Stimulated activated memory B cell treated with anti-CD40 and anti-IgM and Interleukin-4, amounts not matched to agents 10 μg/mL and 1 μg/mL and 100 μg/mL, for 72 hours (primary cell): ENCODE data around the gene PTPRT.

Source experiments
- ATAC-seq: fragments of 150-1000 bp; cut with Tn5 transposase; 2 replicates; pipeline ENCODE4 v1.10.0; 2021
- H3K27ac Mint-ChIP-seq: one replicate; pipeline ENCODE4 v1.8.0; 2022; ENCODE audit warnings: mild to moderate bottlenecking, mixed read lengths
- H3K27me3 Mint-ChIP-seq: one replicate; pipeline ENCODE4 v1.8.0; 2022; ENCODE audit warnings: mixed read lengths
- H3K36me3 Mint-ChIP-seq: one replicate; pipeline ENCODE4 v1.8.0; 2022; ENCODE audit warnings: mixed read lengths
- H3K4me1 Mint-ChIP-seq: one replicate; pipeline ENCODE4 v1.8.0; 2022; ENCODE audit warnings: mixed read lengths
- H3K4me3 Mint-ChIP-seq: one replicate; pipeline ENCODE4 v1.8.0; 2022; ENCODE audit warnings: mild to moderate bottlenecking, moderate library complexity, mixed read lengths
- H3K9me3 Mint-ChIP-seq: one replicate; pipeline ENCODE4 v1.8.0; 2022; ENCODE audit warnings: mixed read lengths

Gene PTPRT

GRCh38 chr20:42368910-42369309 lies 820.8 kb downstream of the PTPRT start:
- Mint-ChIP-seq H3K9me3 (peaks cover 4% of the 10 kb centered on the region), H3K4me3 (no peak overlapping the region), H3K27me3 (peaks cover 9% of the 10 kb centered on the region), H3K27ac (no peak overlapping the region), H3K36me3 (no peaks in the 10 kb centered on the region), H3K4me1 (no peaks in the 10 kb centered on the region)
- no peak for ATAC-seq

GRCh38 chr20:42366626-42367025 lies 823.1 kb downstream of the PTPRT start:
- H3K27ac Mint-ChIP-seq = no peak overlapping the region
- H3K4me1 Mint-ChIP-seq = no peaks in the 10 kb centered on the region
- H3K9me3 Mint-ChIP-seq = peaks cover 4% of the 10 kb centered on the region
- H3K27me3 Mint-ChIP-seq = peaks cover 9% of the 10 kb centered on the region
- no peak for ATAC-seq
- H3K36me3 Mint-ChIP-seq = no peaks in the 10 kb centered on the region
- H3K4me3 Mint-ChIP-seq = no peak overlapping the region

GRCh38 chr20:42364446-42364845 lies 825.3 kb downstream of the PTPRT start:
- Mint-ChIP-seq H3K27me3 (peaks cover 9% of the 10 kb centered on the region), H3K9me3 (peaks cover 4% of the 10 kb centered on the region)

GRCh38 chr20:42361402-42361970 lies 828.2 kb downstream of the PTPRT start:
- Mint-ChIP-seq H3K4me3 (no peak overlapping the region), H3K36me3 (no peaks in the 10 kb centered on the region), H3K9me3 (no peaks in the 10 kb centered on the region), H3K4me1 (no peaks in the 10 kb centered on the region), H3K27ac (no peak overlapping the region), H3K27me3 (no peaks in the 10 kb centered on the region)
- no peak for ATAC-seq

More at GRCh38 chr20:42364446-42364845, 825.3 kb downstream of the PTPRT start:
- H3K27ac Mint-ChIP-seq = no peak overlapping the region
- H3K4me1 Mint-ChIP-seq = no peaks in the 10 kb centered on the region
- no peaks in the 10 kb centered on the region for H3K36me3 Mint-ChIP-seq
- H3K4me3 Mint-ChIP-seq = no peak overlapping the region
- no peak for ATAC-seq

- no peaks in the 10 kb centered on the region for H3K36me3 Mint-ChIP-seq
- no peak overlapping the region for H3K4me3 Mint-ChIP-seq
- H3K4me1 Mint-ChIP-seq = no peaks in the 10 kb centered on the region
- no peaks in the 10 kb centered on the region for H3K9me3 Mint-ChIP-seq
- ATAC-seq = no peak
- no peak overlapping the region for H3K27ac Mint-ChIP-seq
- H3K27me3 Mint-ChIP-seq = no peaks in the 10 kb centered on the region
These were observed 829.1 kb downstream of the PTPRT start for GRCh38 chr20:42360621-42361020.

GRCh38 chr20:42359617-42360016 lies 830.1 kb downstream of the PTPRT start:
- no peaks in the 10 kb centered on the region for H3K36me3 Mint-ChIP-seq
- no peak for ATAC-seq
- H3K4me1 Mint-ChIP-seq = no peaks in the 10 kb centered on the region
- no peaks in the 10 kb centered on the region for H3K27me3 Mint-ChIP-seq
- no peaks in the 10 kb centered on the region for H3K9me3 Mint-ChIP-seq
- no peak overlapping the region for H3K4me3 Mint-ChIP-seq
- no peak overlapping the region for H3K27ac Mint-ChIP-seq

GRCh38 chr20:42352096-42352495 lies 837.6 kb downstream of the PTPRT start:
- ATAC-seq = no peak
- no peak overlapping the region for H3K4me3 Mint-ChIP-seq
- H3K36me3 Mint-ChIP-seq = no peaks in the 10 kb centered on the region
- no peaks in the 10 kb centered on the region for H3K27me3 Mint-ChIP-seq
- H3K4me1 Mint-ChIP-seq = no peaks in the 10 kb centered on the region
- no peaks in the 10 kb centered on the region for H3K9me3 Mint-ChIP-seq
- no peak overlapping the region for H3K27ac Mint-ChIP-seq

- Mint-ChIP-seq H3K9me3 (no peaks in the 10 kb centered on the region), H3K4me1 (no peaks in the 10 kb centered on the region), H3K4me3 (no peak overlapping the region), H3K27ac (no peak overlapping the region), H3K27me3 (no peaks in the 10 kb centered on the region), H3K36me3 (no peaks in the 10 kb centered on the region)
- ATAC-seq = no peak
These were observed 839.2 kb downstream of the PTPRT start for GRCh38 chr20:42350521-42350920.

GRCh38 chr20:42346189-42347170 lies 843.2 kb downstream of the PTPRT start:
- Mint-ChIP-seq H3K4me1 (no peaks in the 10 kb centered on the region), H3K9me3 (peaks cover 2% of the 10 kb centered on the region), H3K27me3 (no peaks in the 10 kb centered on the region), H3K36me3 (no peaks in the 10 kb centered on the region), H3K4me3 (no peak overlapping the region), H3K27ac (no peak overlapping the region)
- no peak for ATAC-seq

GRCh38 chr20:42341654-42342053 lies 848.1 kb downstream of the PTPRT start:
- no peaks in the 10 kb centered on the region for H3K4me1 Mint-ChIP-seq
- no peaks in the 10 kb centered on the region for H3K36me3 Mint-ChIP-seq
- peaks cover 4% of the 10 kb centered on the region for H3K9me3 Mint-ChIP-seq
- H3K27me3 Mint-ChIP-seq = no peaks in the 10 kb centered on the region
- H3K4me3 Mint-ChIP-seq = no peak overlapping the region
- no peak overlapping the region for H3K27ac Mint-ChIP-seq
- no peak for ATAC-seq

GRCh38 chr20:42340368-42340767 lies 849.3 kb downstream of the PTPRT start:
- Mint-ChIP-seq H3K4me1 (no peaks in the 10 kb centered on the region), H3K9me3 (peaks cover 4% of the 10 kb centered on the region), H3K36me3 (no peaks in the 10 kb centered on the region), H3K4me3 (no peak overlapping the region), H3K27ac (no peak overlapping the region), H3K27me3 (no peaks in the 10 kb centered on the region)
- ATAC-seq = no peak

- H3K4me3 Mint-ChIP-seq = no peak overlapping the region
- no peaks in the 10 kb centered on the region for H3K27me3 Mint-ChIP-seq
- no peak overlapping the region for H3K27ac Mint-ChIP-seq
These were observed 851.2 kb downstream of the PTPRT start for GRCh38 chr20:42338294-42339201.

GRCh38 chr20:42336576-42336975 lies 853.1 kb downstream of the PTPRT start:
- H3K4me1 Mint-ChIP-seq = no peaks in the 10 kb centered on the region
- no peaks in the 10 kb centered on the region for H3K27me3 Mint-ChIP-seq
- no peak overlapping the region for H3K4me3 Mint-ChIP-seq
- no peak for ATAC-seq
- H3K36me3 Mint-ChIP-seq = no peaks in the 10 kb centered on the region
- H3K27ac Mint-ChIP-seq = no peak overlapping the region
- peaks cover 6% of the 10 kb centered on the region for H3K9me3 Mint-ChIP-seq

More at GRCh38 chr20:42338294-42339201, 851.2 kb downstream of the PTPRT start:
- no peaks in the 10 kb centered on the region for H3K4me1 Mint-ChIP-seq
- no peak for ATAC-seq
- no peaks in the 10 kb centered on the region for H3K36me3 Mint-ChIP-seq
- H3K9me3 Mint-ChIP-seq = peaks cover 7% of the 10 kb centered on the region

GRCh38 chr20:42319252-42320013 lies 870.3 kb downstream of the PTPRT start:
- H3K27me3 Mint-ChIP-seq = no peaks in the 10 kb centered on the region
- H3K36me3 Mint-ChIP-seq = no peaks in the 10 kb centered on the region
- no peaks in the 10 kb centered on the region for H3K4me1 Mint-ChIP-seq
- no peak for ATAC-seq
- H3K4me3 Mint-ChIP-seq = no peak overlapping the region
- H3K9me3 Mint-ChIP-seq = peaks cover 6% of the 10 kb centered on the region
- H3K27ac Mint-ChIP-seq = no peak overlapping the region
